ENCODE results near the gene IDUA.
"Not testable (repeated sequence)": the region's sequence is repeated elsewhere in the genome, so short reads cannot be mapped to it uniquely, and the experiment has no call there.

Gene IDUA

DNA sequence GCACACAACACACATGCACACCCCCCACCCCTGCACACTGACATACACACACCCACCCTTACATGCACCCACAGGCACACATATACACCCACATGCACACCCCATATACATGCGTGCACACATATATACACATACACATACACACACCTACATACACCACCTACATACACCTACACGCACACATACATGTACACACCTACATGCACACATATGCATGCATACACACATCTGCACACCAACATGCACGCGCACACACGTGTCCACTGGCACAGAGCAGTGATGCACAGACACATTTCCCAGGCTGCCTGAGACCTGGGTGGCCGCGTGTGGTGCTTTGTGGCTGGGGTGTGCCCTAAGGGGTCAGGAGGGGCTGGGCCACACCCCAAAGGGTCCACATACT lies 56.3 kb downstream of the IDUA start:
- no peak for DNase-seq (ENCODE audit: low read depth in 1 of 2, low spot score in 1 of 2)

GRCh38 chr4:1043651-1044468 lies 57.0 kb downstream of the IDUA start:
- peak in 1 of 2 donors; percentile 9 for DNase-seq (ENCODE audit: low read depth in 1 of 2, low spot score in 1 of 2)

- no peak for DNase-seq (ENCODE audit: low read depth in 1 of 2, low spot score in 1 of 2)
Measured at GRCh38 chr4:1044469-1045192, 57.8 kb downstream of the IDUA start.

GRCh38 chr4:1045193-1045594 lies 58.4 kb downstream of the IDUA start:
- no peak for DNase-seq (ENCODE audit: low read depth in 1 of 2, low spot score in 1 of 2)

DNA sequence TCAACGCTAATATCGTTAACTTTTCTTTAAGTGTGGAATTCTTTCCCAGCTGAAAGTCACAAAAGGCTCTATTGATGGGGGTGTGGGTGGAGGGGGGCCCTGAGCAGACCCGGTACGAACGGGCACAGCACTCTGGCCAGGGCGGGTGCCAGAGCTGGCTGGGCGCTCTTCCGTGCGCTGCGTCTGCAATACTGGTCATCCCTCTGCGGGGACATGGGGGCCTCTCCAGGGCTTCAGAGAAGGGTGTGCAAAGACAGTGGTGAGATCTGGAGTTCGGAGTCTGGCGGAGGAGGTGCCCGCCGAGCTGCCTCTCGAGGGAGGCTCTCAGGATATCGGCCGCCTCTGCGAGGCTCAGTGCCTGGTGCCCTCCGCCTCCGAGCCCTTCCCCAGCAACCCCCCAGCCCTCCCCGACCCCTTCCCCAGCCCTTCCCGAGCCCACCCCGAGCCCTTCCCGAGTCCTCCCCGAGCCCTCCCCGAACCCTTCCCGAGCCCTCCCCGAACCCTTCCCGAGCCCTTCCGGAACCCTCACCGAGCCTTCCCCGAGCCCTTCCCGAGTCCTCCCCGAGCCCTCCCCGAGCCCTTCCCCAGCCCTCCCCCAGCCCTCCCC lies 58.9 kb downstream of the IDUA start:
- DNase-seq (ENCODE audit: low read depth in 1 of 2, low spot score in 1 of 2) = no peak

DNA sequence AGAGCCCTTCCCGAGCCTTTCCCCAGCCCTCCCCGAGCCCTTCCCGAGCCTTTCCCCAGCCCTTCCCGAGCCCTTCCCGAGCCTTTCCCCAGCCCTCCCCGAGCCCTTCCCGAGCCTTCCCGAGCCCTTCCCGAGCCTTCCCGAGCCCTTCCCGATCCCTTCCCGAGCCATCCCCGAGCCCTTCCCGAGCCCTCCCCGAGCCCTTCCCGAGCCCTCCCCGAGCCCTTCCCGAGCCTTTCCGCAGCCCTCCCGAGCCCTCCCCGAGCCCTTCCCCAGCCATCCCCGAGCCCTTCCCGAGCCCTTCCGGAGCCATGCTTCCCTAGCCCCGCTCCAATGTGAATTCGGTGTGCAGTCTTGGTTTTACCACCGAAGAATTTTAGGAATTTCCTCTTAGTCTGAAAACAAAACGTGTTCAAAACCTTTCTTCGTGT lies 59.8 kb downstream of the IDUA start:
- DNase-seq (ENCODE audit: low read depth in 1 of 2, low spot score in 1 of 2) = not testable (repeated sequence)

GRCh38 chr4:1047106-1047975 lies 60.5 kb downstream of the IDUA start:
- DNase-seq (ENCODE audit: low read depth in 1 of 2, low spot score in 1 of 2) = no peak

- DNase-seq (ENCODE audit: low read depth in 1 of 2, low spot score in 1 of 2) = no peak
Measured at GRCh38 chr4:1047976-1048772, 61.3 kb downstream of the IDUA start.

DNA sequence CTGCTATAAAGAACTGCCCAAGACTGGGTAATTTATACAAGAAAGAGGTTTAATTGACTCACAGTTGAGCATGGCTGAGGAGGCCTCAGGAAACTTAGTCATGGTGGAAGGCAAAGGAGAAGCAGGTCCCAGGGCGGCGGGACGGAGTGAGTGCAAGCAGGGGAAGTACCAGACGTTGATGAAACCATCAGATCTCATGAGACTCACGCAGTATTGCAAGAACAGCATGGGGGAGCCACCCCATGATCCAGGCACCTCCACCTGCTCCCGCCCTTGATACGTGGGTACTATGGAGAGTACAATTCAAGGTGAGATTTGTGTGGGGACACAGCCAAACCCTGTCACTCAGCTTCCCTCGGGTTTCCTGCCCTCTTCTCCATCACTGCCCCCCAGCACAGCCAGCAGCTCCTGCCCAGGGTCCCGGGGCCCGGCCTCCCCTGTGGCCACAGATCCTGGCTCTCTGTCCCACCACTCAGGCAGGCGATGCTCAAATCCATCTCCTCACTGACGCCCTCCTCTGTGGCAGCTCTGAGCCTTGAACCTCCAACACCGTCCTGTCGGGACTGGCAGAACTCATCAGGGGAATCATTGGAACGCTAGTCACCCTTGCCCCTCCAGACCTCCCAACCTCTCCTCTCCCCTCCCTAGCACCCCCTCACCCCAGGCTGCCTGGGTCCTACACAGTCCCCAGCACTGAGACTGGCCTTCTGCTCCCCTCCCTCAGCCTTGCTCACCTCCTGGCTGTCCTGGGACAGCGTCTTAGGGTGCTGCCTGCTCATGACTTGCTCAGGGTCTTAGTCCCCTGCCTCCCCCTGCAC lies 62.1 kb downstream of the IDUA start:
- no peak for DNase-seq (ENCODE audit: low read depth in 1 of 2, low spot score in 1 of 2)

DNA sequence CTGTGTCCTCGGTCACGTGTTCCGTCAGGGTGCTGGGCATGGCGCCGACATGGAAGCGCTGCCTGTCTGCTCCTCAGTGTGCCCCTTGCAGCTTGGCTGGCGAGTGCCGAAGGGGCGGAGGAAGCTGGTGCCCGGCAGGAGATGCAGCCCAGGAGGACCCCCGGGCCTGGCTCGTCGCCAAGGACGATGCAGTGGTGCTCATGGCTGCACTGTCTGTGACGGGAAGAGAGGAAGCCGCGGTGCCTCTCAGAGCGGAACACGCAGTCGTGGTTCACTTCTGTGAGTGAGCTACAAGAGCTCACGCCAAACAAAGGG lies 62.7 kb downstream of the IDUA start:
- no peak for DNase-seq (ENCODE audit: low read depth in 1 of 2, low spot score in 1 of 2)

DNA sequence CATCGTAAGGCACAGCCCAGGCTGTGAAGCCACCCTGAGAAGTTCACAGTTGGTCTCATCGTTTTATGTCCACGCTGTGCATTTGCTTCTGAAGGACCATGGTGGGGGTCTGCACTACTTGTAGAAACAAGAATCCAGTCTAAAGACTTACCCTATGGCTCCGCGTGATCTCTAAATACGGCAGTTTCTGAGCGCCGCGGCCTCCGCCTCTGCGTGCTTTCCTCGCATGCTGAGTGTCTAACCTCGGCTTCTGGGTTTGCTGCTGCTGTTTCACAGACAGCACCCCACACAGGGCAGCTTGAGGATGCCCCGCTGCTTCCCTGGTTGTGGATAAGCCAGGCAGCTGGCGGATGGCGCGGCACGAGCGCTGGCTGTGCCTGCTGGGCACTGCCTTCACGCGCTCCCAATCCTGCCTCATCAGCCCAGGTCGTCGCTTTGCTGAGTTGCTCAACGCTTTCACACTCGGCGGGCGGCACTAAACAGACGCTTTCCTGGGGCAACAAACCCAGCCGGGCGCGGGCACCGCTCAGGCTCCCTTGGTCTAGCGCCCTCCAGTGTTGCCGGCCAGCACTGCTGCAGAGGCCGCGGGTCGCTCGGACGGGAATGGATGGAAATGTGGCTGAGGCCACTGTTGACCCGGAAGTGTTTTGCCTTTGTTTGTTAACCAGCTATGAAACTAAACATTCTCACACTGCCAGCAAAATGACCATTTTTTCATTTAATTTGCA lies 63.8 kb downstream of the IDUA start:
- no peak for DNase-seq (ENCODE audit: low read depth in 1 of 2, low spot score in 1 of 2)

DNA sequence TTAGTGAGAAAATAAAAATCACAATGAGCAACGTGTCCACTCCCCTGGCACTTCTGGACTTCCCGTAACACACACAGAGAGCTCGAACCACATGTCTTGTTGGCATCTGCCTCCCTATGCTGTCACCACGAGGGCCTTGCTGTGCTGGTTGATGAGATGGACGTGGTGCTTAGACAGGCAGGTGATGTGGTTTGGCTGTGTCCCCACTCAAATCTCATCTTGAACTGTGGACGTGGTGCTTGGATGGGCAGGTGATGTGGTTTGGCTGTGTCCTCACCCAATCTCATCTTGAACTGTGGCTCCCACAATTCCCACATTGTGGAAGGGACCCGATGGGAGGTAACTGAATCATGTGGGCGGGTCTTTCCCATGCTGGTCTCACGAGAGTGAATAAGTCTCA lies 64.6 kb downstream of the IDUA start:
- no peak for DNase-seq (ENCODE audit: low read depth in 1 of 2, low spot score in 1 of 2)

- DNase-seq (ENCODE audit: low read depth in 1 of 2, low spot score in 1 of 2) = no peak
Measured at GRCh38 chr4:1052231-1052671, 65.4 kb downstream of the IDUA start.

- no peak for DNase-seq (ENCODE audit: low read depth in 1 of 2, low spot score in 1 of 2)
Measured at GRCh38 chr4:1053080-1053661, 66.3 kb downstream of the IDUA start.

DNA sequence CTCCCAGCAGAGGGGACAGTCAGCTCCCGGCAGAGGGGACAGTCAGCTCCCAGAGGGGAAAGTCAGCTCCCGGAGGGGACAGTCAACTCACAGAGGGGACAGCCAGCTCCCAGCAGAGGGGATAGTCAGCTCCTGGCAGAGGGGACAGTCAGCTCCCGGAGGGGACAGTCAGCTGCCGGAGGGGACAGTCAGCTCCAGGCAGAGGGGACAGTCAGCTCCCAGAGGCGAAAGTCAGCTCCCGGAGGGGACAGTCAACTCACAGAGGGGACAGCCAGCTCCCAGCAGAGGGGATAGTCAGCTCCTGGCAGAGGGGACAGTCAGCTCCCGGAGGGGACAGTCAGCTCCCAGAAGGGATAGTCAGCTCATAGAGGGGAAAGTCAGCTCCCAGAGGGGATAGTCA lies 67.0 kb downstream of the IDUA start:
- DNase-seq (ENCODE audit: low read depth in 1 of 2, low spot score in 1 of 2) = not testable (repeated sequence)

All from activated CD4-positive, alpha-beta T cell treated with anti-CD3 and anti-CD28 coated beads, Interleukin-2, amount 50 U/mL, for 24 hours (primary cell).